Measurements from ENCODE around the gene NOTCH1.

- TF ChIP-seq TAF1 (IDR thresholded peaks at IDR 0.05; ENCODE audit: borderline replicate concordance, insufficient read depth, low read length), result no peak
- TF ChIP-seq POLR2AphosphoS5 (IDR thresholded peaks at IDR 0.05; ENCODE audit: low read depth, low read length), result no peak
- TF ChIP-seq SIN3A (IDR thresholded peaks at IDR 0.05; ENCODE audit: borderline replicate concordance, insufficient read depth, low read length), result no peak
- TF ChIP-seq, protein P1, sequence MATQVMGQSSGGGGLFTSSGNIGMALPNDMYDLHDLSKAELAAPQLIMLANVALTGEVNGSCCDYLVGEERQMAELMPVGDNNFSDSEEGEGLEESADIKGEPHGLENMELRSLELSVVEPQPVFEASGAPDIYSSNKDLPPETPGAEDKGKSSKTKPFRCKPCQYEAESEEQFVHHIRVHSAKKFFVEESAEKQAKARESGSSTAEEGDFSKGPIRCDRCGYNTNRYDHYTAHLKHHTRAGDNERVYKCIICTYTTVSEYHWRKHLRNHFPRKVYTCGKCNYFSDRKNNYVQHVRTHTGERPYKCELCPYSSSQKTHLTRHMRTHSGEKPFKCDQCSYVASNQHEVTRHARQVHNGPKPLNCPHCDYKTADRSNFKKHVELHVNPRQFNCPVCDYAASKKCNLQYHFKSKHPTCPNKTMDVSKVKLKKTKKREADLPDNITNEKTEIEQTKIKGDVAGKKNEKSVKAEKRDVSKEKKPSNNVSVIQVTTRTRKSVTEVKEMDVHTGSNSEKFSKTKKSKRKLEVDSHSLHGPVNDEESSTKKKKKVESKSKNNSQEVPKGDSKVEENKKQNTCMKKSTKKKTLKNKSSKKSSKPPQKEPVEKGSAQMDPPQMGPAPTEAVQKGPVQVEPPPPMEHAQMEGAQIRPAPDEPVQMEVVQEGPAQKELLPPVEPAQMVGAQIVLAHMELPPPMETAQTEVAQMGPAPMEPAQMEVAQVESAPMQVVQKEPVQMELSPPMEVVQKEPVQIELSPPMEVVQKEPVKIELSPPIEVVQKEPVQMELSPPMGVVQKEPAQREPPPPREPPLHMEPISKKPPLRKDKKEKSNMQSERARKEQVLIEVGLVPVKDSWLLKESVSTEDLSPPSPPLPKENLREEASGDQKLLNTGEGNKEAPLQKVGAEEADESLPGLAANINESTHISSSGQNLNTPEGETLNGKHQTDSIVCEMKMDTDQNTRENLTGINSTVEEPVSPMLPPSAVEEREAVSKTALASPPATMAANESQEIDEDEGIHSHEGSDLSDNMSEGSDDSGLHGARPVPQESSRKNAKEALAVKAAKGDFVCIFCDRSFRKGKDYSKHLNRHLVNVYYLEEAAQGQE (IDR thresholded peaks at IDR 0.05; ENCODE audit: insufficient read depth in 1 of 2, low read depth in 2 of 2, low read length in 2 of 2), result no peak
Observed at GRCh38 chr9:136578626-136578914, 32.7 kb upstream of the NOTCH1 start.
